Measurements from ENCODE around the gene LAGE3. TPM values are rescaled to one million over a fixed set of nuclear protein-coding genes. Genes with fewer than 3 reads are reported as not detected.

The LAGE3 gene
- total RNA-seq, 4 donors from 2014 or later, result 5.7 to 17.0 (median 14.9) TPM

- no peak for TF ChIP-seq CTCF (IDR thresholded peaks at IDR 0.05; ENCODE audit: low read depth)
Measured at GRCh38 chrX:154435171-154435733, 43.8 kb downstream of the LAGE3 start.

- TF ChIP-seq CTCF (IDR thresholded peaks at IDR 0.05; ENCODE audit: low read depth), result no peak
Measured at GRCh38 chrX:154434394-154435168, 44.5 kb downstream of the LAGE3 start.

GRCh38 chrX:154433605-154434004, 45.5 kb downstream of the LAGE3 start:
- no peak for TF ChIP-seq CTCF (IDR thresholded peaks at IDR 0.05; ENCODE audit: low read depth)

DNA sequence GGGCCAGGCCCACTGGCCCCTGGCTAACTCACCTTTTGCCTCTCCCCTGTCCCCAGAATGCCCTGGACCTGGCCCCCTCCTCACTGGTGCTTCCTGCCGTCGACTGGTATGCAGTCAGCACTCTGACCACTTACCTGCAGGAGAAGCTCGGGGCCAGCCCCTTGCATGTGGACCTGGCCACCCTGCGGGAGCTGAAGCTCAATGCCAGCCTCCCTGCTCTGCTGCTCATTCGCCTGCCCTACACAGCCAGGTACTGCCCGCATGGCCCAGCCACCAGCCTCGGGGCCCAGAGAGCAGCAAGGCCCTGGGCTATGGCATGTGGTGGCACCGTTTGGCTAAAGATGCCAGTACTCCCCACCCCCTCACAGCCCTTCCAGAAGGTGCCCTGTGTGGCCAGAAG, 46.9 kb downstream of the LAGE3 start:
- no peak for TF ChIP-seq CTCF (IDR thresholded peaks at IDR 0.05; ENCODE audit: low read depth)

DNA sequence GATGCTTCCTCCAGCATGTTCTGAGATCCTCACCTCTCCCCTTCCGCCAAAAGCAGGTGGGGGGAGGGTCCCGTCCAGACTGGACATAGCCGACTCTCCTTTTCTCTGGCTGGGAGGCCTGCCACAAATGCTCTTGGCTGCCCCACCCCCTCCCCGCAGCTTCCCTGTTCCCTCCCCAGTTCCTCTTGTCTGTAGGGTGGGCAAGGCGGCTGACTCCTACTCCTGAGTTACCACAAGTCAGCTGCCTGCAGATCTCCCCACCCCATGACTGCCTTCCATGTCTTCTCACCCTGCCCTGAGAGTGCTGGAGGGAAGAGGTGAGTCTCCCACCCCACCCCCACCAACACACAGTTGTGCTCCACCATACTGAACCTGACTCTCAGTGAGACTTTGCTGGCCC, 47.7 kb downstream of the LAGE3 start:
- TF ChIP-seq CTCF (IDR thresholded peaks at IDR 0.05; ENCODE audit: low read depth), result no peak

- no peak for TF ChIP-seq CTCF (IDR thresholded peaks at IDR 0.05; ENCODE audit: low read depth)
Measured at GRCh38 chrX:154430916-154431315, 48.2 kb downstream of the LAGE3 start.

- TF ChIP-seq CTCF (IDR thresholded peaks at IDR 0.05; ENCODE audit: low read depth), result no peak
Measured at GRCh38 chrX:154430479-154430878, 48.6 kb downstream of the LAGE3 start.
